Measurements from ENCODE around the gene ICE2. TPM values are rescaled to one million over a fixed set of nuclear protein-coding genes. Genes with fewer than 3 reads are reported as not detected.

ICE2 gene
- total and polyA plus RNA-seq, 4 donors = 7.1 to 62.0 (median 26.0) TPM

DNA sequence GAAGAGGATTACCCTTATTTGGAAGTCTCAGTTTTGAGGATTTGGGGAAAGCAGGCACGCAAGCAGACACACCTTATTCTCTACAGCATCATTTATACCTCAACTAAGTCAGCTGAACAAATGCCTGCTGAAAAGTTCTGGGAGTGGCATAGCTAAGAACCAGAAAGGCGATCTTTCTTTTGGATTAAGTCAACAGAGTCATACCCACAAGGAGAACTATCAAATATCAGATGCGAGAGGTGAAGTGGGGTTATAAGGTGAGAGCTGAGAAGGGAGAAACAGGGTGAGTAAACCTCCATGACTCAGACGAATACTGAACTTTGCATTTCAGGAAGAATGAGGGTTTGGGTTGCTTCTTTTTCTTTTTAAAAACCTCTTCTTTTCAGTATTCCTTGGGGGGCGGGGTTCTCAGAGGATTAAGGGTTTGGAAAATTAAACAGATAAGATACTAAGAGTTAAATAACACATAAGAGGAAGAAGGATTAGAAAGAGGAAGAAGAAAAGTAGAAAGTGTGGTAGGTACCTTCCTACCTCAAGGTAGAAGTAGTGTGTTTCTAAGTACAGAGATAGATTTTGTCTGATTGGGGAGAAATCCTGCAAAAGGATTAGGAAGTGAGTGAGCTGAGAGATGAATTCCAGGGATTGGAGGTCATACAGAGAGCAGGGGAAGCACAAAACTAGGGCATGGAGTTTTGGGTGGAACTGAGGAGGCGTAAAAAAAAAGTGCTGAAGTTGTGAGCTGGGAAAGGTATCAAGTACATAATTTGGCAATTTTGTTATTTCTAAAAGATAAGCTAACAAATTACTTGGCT is 41.3 kb upstream of the ICE2 start:
- Histone ChIP-seq H3K4me1 (ENCODE audit: control insufficient read depth in 1 of 2, insufficient read depth in 2 of 2, low read length in 2 of 2) (no peaks in the 10 kb centered on the region), H3K9me3 (ENCODE audit: control insufficient read depth, low read length) (no peaks in the 10 kb centered on the region), H3K4me3 (ENCODE audit: low read length in 2 of 2) (no peak overlapping the region), H3K27me3 (ENCODE audit: control insufficient read depth in 1 of 2, insufficient read depth in 2 of 2, low read length in 1 of 2) (no peaks in the 10 kb centered on the region), H3K27ac (ENCODE audit: low read depth in 1 of 2, low read length in 2 of 2) (no peak overlapping the region), H3K36me3 (ENCODE audit: control insufficient read depth in 1 of 2, insufficient read depth in 2 of 2, low read length in 1 of 2) (peaks cover 0 to 3% of the 10 kb centered on the region in 2 donors)
- ATAC-seq (ENCODE audit: low FRiP score) = no peak
- WGBS, 2 donors = 84 to 85% methylated on average over 6 of the region's 6 CpGs
- DNase-seq = no peak
- intact Hi-C loops (cut with DNase I) = no loop called here

DNA sequence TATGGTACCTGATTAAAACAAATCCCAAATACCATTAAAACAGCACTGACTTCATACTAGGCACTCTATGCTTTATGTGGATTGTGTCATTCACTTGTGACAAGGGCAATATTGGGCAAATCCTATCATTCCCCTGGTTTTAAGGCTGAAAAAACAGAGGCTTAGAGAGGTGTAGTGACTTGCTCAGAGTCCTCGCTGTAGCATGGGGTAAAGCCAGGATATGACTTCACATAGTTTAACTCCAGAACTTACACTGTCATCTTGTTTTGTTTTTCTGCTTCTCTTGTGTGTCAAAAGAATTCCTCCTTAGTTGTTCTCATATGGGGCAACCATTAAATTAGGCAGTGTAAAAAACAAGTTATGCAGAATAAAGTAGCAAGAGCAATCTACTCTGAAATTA is 40.3 kb upstream of the ICE2 start:
- no peak overlapping the region for H3K27ac ChIP-seq (ENCODE audit: low read depth in 1 of 2, low read length in 2 of 2)
- no peaks in the 10 kb centered on the region for H3K27me3 ChIP-seq (ENCODE audit: control insufficient read depth in 1 of 2, insufficient read depth in 2 of 2, low read length in 1 of 2)
- 61 to 66% methylated on average over 1 of the region's 1 CpG for WGBS, 2 donors
- no peaks in the 10 kb centered on the region for H3K4me1 ChIP-seq (ENCODE audit: control insufficient read depth in 1 of 2, insufficient read depth in 2 of 2, low read length in 2 of 2)
- peaks cover 0 to 4% of the 10 kb centered on the region in 2 donors for H3K36me3 ChIP-seq (ENCODE audit: control insufficient read depth in 1 of 2, insufficient read depth in 2 of 2, low read length in 1 of 2)
- intact Hi-C loops (cut with DNase I) = loop anchor here in 1 of 2 donors (10.0 kb wide), 1 partner anchor 1316 kb away; no protein-coding TSS in a partner anchor
- H3K4me3 ChIP-seq (ENCODE audit: low read length in 2 of 2) = no peak overlapping the region
- no peak for DNase-seq
- no peaks in the 10 kb centered on the region for H3K9me3 ChIP-seq (ENCODE audit: control insufficient read depth, low read length)
- no peak for ATAC-seq (ENCODE audit: low FRiP score)

DNA sequence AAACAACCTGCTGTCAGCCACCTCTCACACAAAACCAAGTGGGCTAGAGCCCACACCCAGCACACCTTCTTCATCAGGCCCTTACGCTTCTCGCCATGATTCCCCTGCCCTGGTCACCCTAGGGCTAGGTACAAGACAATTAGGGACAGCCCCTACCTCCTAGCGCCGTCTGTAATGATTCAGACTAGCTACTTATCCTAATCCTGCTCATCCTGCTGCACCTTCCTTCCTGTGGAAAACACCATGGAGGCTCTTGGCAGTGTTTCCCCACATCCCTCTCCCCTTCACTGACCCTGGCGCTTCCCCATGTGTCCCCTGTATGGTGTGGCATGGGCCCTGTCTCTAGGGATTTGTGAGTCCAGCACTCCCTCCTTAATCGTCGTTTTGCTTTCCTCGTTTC is 39.6 kb upstream of the ICE2 start:
- Histone ChIP-seq H3K27me3 (ENCODE audit: control insufficient read depth in 1 of 2, insufficient read depth in 2 of 2, low read length in 1 of 2) (no peaks in the 10 kb centered on the region), H3K27ac (ENCODE audit: low read depth in 1 of 2, low read length in 2 of 2) (no peak overlapping the region), H3K4me3 (ENCODE audit: low read length in 2 of 2) (no peak overlapping the region), H3K4me1 (ENCODE audit: control insufficient read depth in 1 of 2, insufficient read depth in 2 of 2, low read length in 2 of 2) (no peaks in the 10 kb centered on the region), H3K36me3 (ENCODE audit: control insufficient read depth in 1 of 2, insufficient read depth in 2 of 2, low read length in 1 of 2) (peaks cover 0 to 5% of the 10 kb centered on the region in 2 donors), H3K9me3 (ENCODE audit: control insufficient read depth, low read length) (no peaks in the 10 kb centered on the region)
- 89 to 90% methylated on average over 8 of the region's 8 CpGs for WGBS, 2 donors
- ATAC-seq (ENCODE audit: low FRiP score) (no peak), DNase-seq (no peak)
- intact Hi-C loops (cut with DNase I) = loop anchor here in 1 of 2 donors (10.0 kb wide), 1 partner anchor 1316 kb away; no protein-coding TSS in a partner anchor

DNA sequence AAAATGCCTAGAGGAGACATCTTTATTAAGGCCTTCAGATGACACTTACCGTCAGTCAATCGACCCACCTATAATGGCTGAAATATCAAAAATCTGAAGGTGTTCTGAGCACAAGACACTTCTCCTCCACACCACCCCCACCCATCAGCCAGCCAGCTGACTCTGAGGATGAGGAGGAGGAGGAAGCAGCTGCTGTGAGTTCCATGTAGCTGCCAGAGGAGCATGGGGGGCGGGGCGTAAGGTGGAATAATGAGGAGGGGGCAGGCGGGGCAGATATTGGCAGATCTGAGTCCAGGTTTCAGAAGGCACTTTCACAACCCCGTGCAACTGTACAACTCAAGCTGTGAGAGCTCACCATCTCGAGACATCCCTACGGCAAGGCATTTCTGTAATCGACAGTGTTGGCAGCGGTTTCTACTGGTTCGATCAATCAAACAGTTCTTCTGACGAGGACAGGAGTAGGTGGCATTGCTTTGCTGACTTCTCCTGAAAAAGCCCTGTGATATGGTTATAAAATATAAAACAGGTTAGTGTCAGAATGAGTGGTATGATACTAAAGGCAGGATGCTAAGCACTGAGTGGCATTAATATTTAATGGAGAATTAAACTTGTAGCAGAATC is 35.4 kb upstream of the ICE2 start:
- H3K4me1 ChIP-seq (ENCODE audit: control insufficient read depth in 1 of 2, insufficient read depth in 2 of 2, low read length in 2 of 2) = no peaks in the 10 kb centered on the region
- DNase-seq (no peak), ATAC-seq (ENCODE audit: low FRiP score) (no peak)
- H3K4me3 ChIP-seq (ENCODE audit: low read length in 2 of 2) = no peak overlapping the region
- H3K9me3 ChIP-seq (ENCODE audit: control insufficient read depth, low read length) = no peaks in the 10 kb centered on the region
- H3K36me3 ChIP-seq (ENCODE audit: control insufficient read depth in 1 of 2, insufficient read depth in 2 of 2, low read length in 1 of 2) = peaks cover 3 to 5% of the 10 kb centered on the region in 2 donors
- no peak overlapping the region for H3K27ac ChIP-seq (ENCODE audit: low read depth in 1 of 2, low read length in 2 of 2)
- H3K27me3 ChIP-seq (ENCODE audit: control insufficient read depth in 1 of 2, insufficient read depth in 2 of 2, low read length in 1 of 2) = no peaks in the 10 kb centered on the region
- 94 to 96% methylated on average over 12 of the region's 12 CpGs for WGBS, 2 donors
- intact Hi-C loops (cut with DNase I) = loop anchor here in 1 of 2 donors (10.0 kb wide), 1 partner anchor 1320 kb away; no protein-coding TSS in a partner anchor

DNA sequence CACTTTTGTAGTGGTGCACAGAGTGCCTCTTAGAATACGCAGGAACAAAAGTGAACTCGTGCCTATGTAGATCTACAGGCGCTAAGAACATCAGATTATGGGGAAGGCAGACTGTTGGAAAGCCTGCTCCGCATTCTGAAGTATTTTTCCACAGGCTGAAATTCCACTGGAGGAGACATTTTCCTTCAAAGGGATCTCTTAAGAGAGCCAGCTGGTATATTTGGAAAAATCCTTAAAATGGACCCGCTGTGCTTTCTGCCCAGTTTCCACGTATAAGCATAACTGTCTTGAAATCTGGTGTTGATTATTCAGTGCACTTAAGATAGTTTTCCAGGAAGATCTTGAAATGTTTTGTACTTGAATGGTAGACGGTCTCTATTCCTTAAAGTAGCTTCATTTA is 34.7 kb upstream of the ICE2 start:
- WGBS, 2 donors = 92 to 94% methylated on average over 7 of the region's 7 CpGs
- no peaks in the 10 kb centered on the region for H3K4me1 ChIP-seq (ENCODE audit: control insufficient read depth in 1 of 2, insufficient read depth in 2 of 2, low read length in 2 of 2)
- no peak overlapping the region for H3K27ac ChIP-seq (ENCODE audit: low read depth in 1 of 2, low read length in 2 of 2)
- H3K27me3 ChIP-seq (ENCODE audit: control insufficient read depth in 1 of 2, insufficient read depth in 2 of 2, low read length in 1 of 2) = no peaks in the 10 kb centered on the region
- H3K9me3 ChIP-seq (ENCODE audit: control insufficient read depth, low read length) = no peaks in the 10 kb centered on the region
- no peak overlapping the region for H3K4me3 ChIP-seq (ENCODE audit: low read length in 2 of 2)
- ATAC-seq (ENCODE audit: low FRiP score) = no peak
- H3K36me3 ChIP-seq (ENCODE audit: control insufficient read depth in 1 of 2, insufficient read depth in 2 of 2, low read length in 1 of 2) = peaks cover 3 to 5% of the 10 kb centered on the region in 2 donors
- no peak for DNase-seq
- intact Hi-C loops (cut with DNase I) = loop anchor here in 1 of 2 donors (10.0 kb wide), 1 partner anchor 1321 kb away; no protein-coding TSS in a partner anchor

DNA sequence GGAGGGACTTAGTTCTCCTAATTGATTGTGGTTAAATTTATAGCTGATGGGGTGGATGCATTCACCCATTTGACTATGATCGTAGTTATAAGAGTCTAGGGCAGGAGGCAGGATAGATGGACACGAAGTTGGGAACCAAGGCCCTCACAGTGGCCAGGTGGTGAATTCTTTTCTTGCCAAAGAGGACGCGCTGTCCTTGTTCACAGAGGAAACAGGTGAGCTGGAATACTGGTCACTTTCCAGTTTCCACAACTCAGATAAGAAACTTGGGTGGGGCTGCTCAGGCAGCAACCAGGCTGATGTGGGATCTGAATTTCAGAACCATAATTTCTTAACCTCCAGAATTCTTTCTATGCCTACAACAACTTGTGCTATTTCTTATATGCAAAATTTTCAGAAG is 34.0 kb upstream of the ICE2 start:
- intact Hi-C loops (cut with DNase I) = loop anchor here in 1 of 2 donors (10.0 kb wide), 1 partner anchor 1322 kb away; no protein-coding TSS in a partner anchor
- ATAC-seq (ENCODE audit: low FRiP score) (no peak), DNase-seq (no peak)
- Histone ChIP-seq H3K4me3 (ENCODE audit: low read length in 2 of 2) (no peak overlapping the region), H3K36me3 (ENCODE audit: control insufficient read depth in 1 of 2, insufficient read depth in 2 of 2, low read length in 1 of 2) (peaks cover 3% of the 10 kb centered on the region in 2 donors), H3K9me3 (ENCODE audit: control insufficient read depth, low read length) (no peaks in the 10 kb centered on the region), H3K27me3 (ENCODE audit: control insufficient read depth in 1 of 2, insufficient read depth in 2 of 2, low read length in 1 of 2) (no peaks in the 10 kb centered on the region), H3K4me1 (ENCODE audit: control insufficient read depth in 1 of 2, insufficient read depth in 2 of 2, low read length in 2 of 2) (no peaks in the 10 kb centered on the region), H3K27ac (ENCODE audit: low read depth in 1 of 2, low read length in 2 of 2) (no peak overlapping the region)
- 96% methylated on average over 4 of the region's 4 CpGs for WGBS, 2 donors

DNA sequence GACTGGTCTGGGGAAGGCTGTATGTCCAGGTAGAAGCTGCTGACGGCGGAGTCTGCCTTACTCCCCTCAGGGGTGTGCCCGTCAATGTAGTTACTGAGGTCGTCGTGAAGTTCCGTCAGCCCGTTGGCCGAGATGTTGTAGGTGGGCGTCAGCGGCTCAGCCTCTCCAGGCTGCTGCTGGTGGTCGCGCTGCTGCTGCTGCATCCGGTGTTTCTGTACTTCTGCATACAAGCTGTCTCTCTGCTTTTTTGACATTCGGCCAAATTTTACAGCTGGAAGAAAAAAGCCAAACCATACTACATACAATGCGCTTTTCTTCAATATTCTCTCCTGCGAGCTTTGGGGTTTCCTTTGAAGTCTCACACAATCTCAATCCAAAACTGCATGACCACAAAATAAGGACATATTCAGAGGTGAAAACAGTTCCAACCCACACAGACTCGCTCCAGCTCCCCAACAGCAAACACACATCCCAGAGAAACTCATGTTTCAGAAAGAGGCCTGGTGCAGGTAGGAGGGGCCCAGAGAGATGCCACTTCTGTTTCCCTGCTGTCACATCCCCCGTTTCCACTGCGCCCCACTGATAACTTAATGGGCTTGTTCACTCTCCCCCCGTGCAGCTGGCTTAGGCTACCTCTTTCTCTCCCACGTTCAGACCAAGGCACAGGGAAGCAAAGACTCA is 32.5 kb upstream of the ICE2 start:
- Histone ChIP-seq H3K36me3 (ENCODE audit: control insufficient read depth in 1 of 2, insufficient read depth in 2 of 2, low read length in 1 of 2) (peaks cover 3% of the 10 kb centered on the region in 2 donors), H3K27me3 (ENCODE audit: control insufficient read depth in 1 of 2, insufficient read depth in 2 of 2, low read length in 1 of 2) (no peaks in the 10 kb centered on the region), H3K4me1 (ENCODE audit: control insufficient read depth in 1 of 2, insufficient read depth in 2 of 2, low read length in 2 of 2) (no peaks in the 10 kb centered on the region), H3K9me3 (ENCODE audit: control insufficient read depth, low read length) (no peaks in the 10 kb centered on the region), H3K27ac (ENCODE audit: low read depth in 1 of 2, low read length in 2 of 2) (no peak overlapping the region), H3K4me3 (ENCODE audit: low read length in 2 of 2) (no peak overlapping the region)
- intact Hi-C loops (cut with DNase I) = loop anchor here in 1 of 2 donors (10.0 kb wide), 1 partner anchor 1323 kb away; no protein-coding TSS in a partner anchor
- 86 to 89% methylated on average over 21 of the region's 21 CpGs for WGBS, 2 donors
- ATAC-seq (ENCODE audit: low FRiP score) = no peak
- DNase-seq = no peak

DNA sequence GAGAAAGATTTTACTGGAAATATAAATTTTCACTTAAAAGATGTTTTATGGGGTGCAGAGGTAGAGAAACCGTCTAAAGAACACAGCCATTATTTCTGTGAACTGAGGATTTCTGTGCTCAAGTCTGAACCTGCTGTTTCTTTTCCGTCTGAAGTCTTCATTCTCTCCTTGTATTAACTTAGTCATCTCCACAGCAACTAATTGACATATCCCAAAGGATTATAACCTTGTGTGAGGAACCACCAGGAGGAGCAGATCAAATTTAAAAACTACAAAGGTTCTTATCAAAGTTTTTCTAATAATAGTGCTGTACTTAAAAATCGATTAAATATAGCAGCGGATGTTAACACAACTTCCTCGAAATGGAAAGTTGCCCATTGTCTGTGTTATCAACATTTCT is 31.1 kb upstream of the ICE2 start:
- intact Hi-C loops (cut with DNase I) = loop anchor here in 1 of 2 donors (10.0 kb wide), 1 partner anchor 1325 kb away; no protein-coding TSS in a partner anchor
- Histone ChIP-seq H3K4me1 (ENCODE audit: control insufficient read depth in 1 of 2, insufficient read depth in 2 of 2, low read length in 2 of 2) (no peaks in the 10 kb centered on the region), H3K9me3 (ENCODE audit: control insufficient read depth, low read length) (no peaks in the 10 kb centered on the region), H3K27me3 (ENCODE audit: control insufficient read depth in 1 of 2, insufficient read depth in 2 of 2, low read length in 1 of 2) (no peaks in the 10 kb centered on the region), H3K4me3 (ENCODE audit: low read length in 2 of 2) (no peak overlapping the region), H3K36me3 (ENCODE audit: control insufficient read depth in 1 of 2, insufficient read depth in 2 of 2, low read length in 1 of 2) (peaks cover 3% of the 10 kb centered on the region in 2 donors), H3K27ac (ENCODE audit: low read depth in 1 of 2, low read length in 2 of 2) (no peak overlapping the region)
- 75 to 82% methylated on average over 5 of the region's 5 CpGs for WGBS, 2 donors
- DNase-seq (no peak), ATAC-seq (ENCODE audit: low FRiP score) (no peak)
